ENCODE data around the gene PRKCI. TPM values are rescaled to one million over a fixed set of nuclear protein-coding genes. Genes with fewer than 3 reads are reported as not detected.

The PRKCI gene
- total RNA-seq, 2 experiments from 2014 or later, result 17.4 to 21.3 TPM

GRCh38 chr3:170277833-170278580, 55.8 kb downstream of the PRKCI start:
- Mint-ChIP-seq H3K36me3 (ENCODE audit: low read depth) (peaks cover 32% of the 10 kb centered on the region), H3K27me3 (no peaks in the 10 kb centered on the region), H3K27ac (peak overlapping the region; percentile 77), H3K9me3 (no peaks in the 10 kb centered on the region), H3K4me1 (ENCODE audit: low read depth) (peaks cover 22% of the 10 kb centered on the region), H3K4me3 (peak overlapping the region; percentile 65)
- ATAC-seq (peak; percentile 49), DNase-seq (no peak)
- POLR2A ChIA-PET, result interaction anchor here (0.6 to 1.3 kb wide), 3 partner anchors 21 to 446 kb away, joined by 3 read pairs; no protein-coding TSS in a partner anchor
- TF ChIP-seq, protein P1, sequence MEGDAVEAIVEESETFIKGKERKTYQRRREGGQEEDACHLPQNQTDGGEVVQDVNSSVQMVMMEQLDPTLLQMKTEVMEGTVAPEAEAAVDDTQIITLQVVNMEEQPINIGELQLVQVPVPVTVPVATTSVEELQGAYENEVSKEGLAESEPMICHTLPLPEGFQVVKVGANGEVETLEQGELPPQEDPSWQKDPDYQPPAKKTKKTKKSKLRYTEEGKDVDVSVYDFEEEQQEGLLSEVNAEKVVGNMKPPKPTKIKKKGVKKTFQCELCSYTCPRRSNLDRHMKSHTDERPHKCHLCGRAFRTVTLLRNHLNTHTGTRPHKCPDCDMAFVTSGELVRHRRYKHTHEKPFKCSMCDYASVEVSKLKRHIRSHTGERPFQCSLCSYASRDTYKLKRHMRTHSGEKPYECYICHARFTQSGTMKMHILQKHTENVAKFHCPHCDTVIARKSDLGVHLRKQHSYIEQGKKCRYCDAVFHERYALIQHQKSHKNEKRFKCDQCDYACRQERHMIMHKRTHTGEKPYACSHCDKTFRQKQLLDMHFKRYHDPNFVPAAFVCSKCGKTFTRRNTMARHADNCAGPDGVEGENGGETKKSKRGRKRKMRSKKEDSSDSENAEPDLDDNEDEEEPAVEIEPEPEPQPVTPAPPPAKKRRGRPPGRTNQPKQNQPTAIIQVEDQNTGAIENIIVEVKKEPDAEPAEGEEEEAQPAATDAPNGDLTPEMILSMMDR (IDR thresholded peaks at IDR 0.05), result no peak
- CTCF ChIA-PET, result interaction anchor here (2.5 kb wide), 1 partner anchor 88 kb away, joined by 8 read pairs; no protein-coding TSS in a partner anchor
- intact Hi-C loops (cut with micrococcal nuclease), result no loop called here

DNA sequence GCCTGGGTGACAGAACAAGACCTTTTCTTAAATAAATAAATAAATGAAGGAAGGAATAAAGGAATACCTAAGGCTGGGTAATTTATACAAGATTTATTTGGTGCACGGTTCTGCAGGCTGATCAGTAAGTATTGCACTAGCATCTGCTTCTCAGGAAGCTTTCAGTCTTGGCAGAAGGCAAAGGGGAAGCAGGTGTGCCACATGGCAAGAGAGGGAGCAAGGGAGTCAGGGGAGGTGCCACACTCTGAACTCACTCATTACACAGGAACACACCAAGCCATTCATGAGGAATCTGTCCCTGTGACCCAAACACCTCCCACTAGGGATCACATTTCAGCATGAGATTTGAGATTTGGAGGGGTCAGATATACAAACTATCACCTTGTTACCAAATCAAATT, 56.4 kb downstream of the PRKCI start:
- ATAC-seq (no peak), DNase-seq (no peak)
- TF ChIP-seq, protein P1 (IDR thresholded peaks at IDR 0.05), result no peak
- no peak overlapping the region for H3K4me3 Mint-ChIP-seq
- intact Hi-C loops (cut with micrococcal nuclease), result no loop called here
- peaks cover 32% of the 10 kb centered on the region for H3K36me3 Mint-ChIP-seq (ENCODE audit: low read depth)
- CTCF ChIA-PET, result no interaction called here
- no peaks in the 10 kb centered on the region for H3K9me3 Mint-ChIP-seq
- H3K27me3 Mint-ChIP-seq, result no peaks in the 10 kb centered on the region
- H3K27ac Mint-ChIP-seq, result no peak overlapping the region
- POLR2A ChIA-PET, result interaction anchor here (1.3 kb wide), 1 partner anchor 21 kb away, joined by 3 read pairs; no protein-coding TSS in a partner anchor
- peaks cover 22% of the 10 kb centered on the region for H3K4me1 Mint-ChIP-seq (ENCODE audit: low read depth)

DNA sequence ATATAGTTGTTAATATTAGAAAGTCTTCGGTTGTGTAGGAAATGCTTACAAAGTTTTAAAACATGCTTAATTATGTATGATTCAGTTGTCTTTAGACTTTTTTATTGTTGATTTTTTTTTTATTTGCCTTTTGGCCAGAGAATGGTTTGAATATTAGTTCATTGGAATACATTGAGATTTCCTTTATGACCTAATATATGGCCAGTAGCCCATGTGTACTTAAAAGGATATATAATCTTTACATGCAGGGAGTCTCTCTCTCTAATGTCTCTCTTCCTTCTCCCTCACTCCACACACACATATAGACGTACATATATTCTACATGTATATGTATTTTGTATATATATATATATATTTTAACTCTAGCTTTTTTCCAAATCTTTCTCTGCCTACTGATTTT, 68.0 kb downstream of the PRKCI start:
- ATAC-seq (no peak), DNase-seq (no peak)
- Mint-ChIP-seq H3K27ac (no peak overlapping the region), H3K4me1 (ENCODE audit: low read depth) (no peaks in the 10 kb centered on the region), H3K4me3 (no peak overlapping the region), H3K36me3 (ENCODE audit: low read depth) (peaks cover 4% of the 10 kb centered on the region), H3K9me3 (no peaks in the 10 kb centered on the region), H3K27me3 (no peaks in the 10 kb centered on the region)
- CTCF ChIA-PET, result interaction anchor here (0.6 to 1.8 kb wide), 3 partner anchors 8 to 522 kb away, joined by 3 to 4 read pairs (median 3); no protein-coding TSS in a partner anchor
- POLR2A ChIA-PET, result no interaction called here
- intact Hi-C loops (cut with micrococcal nuclease), result no loop called here
- TF ChIP-seq, protein P1 (IDR thresholded peaks at IDR 0.05), result no peak

GRCh38 chr3:170295586-170295985, 73.4 kb downstream of the PRKCI start:
- Mint-ChIP-seq H3K36me3 (ENCODE audit: low read depth) (no peaks in the 10 kb centered on the region), H3K27me3 (no peaks in the 10 kb centered on the region), H3K4me1 (ENCODE audit: low read depth) (no peaks in the 10 kb centered on the region), H3K27ac (no peak overlapping the region), H3K4me3 (no peak overlapping the region), H3K9me3 (no peaks in the 10 kb centered on the region)
- TF ChIP-seq, protein P1 (IDR thresholded peaks at IDR 0.05), result no peak
- ATAC-seq (no peak), DNase-seq (no peak)
- CTCF ChIA-PET, result interaction anchor here (0.6 kb wide), 1 partner anchor 58 kb away, joined by 3 read pairs; no protein-coding TSS in a partner anchor
- POLR2A ChIA-PET, result no interaction called here
- intact Hi-C loops (cut with micrococcal nuclease), result no loop called here

- DNase-seq (no peak), ATAC-seq (no peak)
- TF ChIP-seq, protein P1 (IDR thresholded peaks at IDR 0.05), result no peak
- no peak overlapping the region for H3K4me3 Mint-ChIP-seq
- CTCF ChIA-PET, result no interaction called here
- H3K27me3 Mint-ChIP-seq, result no peaks in the 10 kb centered on the region
- H3K27ac Mint-ChIP-seq, result no peak overlapping the region
- POLR2A ChIA-PET, result interaction anchor here (1.2 kb wide), 1 partner anchor 11 kb away, joined by 3 read pairs; no protein-coding TSS in a partner anchor
- no peaks in the 10 kb centered on the region for H3K36me3 Mint-ChIP-seq (ENCODE audit: low read depth)
- H3K9me3 Mint-ChIP-seq, result no peaks in the 10 kb centered on the region
- intact Hi-C loops (cut with micrococcal nuclease), result no loop called here
- H3K4me1 Mint-ChIP-seq (ENCODE audit: low read depth), result no peaks in the 10 kb centered on the region
Observed at GRCh38 chr3:170296703-170297102, 74.5 kb downstream of the PRKCI start.
